ENCODE measurements around the gene BEND6. TPM values are rescaled to one million over a fixed set of nuclear protein-coding genes. Genes with fewer than 3 reads are reported as not detected.

BEND6 gene
- total and polyA plus RNA-seq, 2 experiments from 2014 or later = 24.6 to 25.1 TPM

- in situ Hi-C loops (cut with MboI) = no loop called here
These were observed 69.4 kb downstream of the BEND6 start for GRCh38 chr6:57024321-57024720.

GRCh38 chr6:57024775-57025174 is 69.9 kb downstream of the BEND6 start:
- in situ Hi-C loops (cut with MboI) = no loop called here

More at GRCh38 chr6:57024321-57024720, 69.4 kb downstream of the BEND6 start:
- H2AFZ ChIP-seq = no peak overlapping the region
- no peaks in the 10 kb centered on the region for H3K9me2 ChIP-seq (ENCODE audit: insufficient read depth)
- no peak for DNase-seq
- H3K79me2 ChIP-seq (ENCODE audit: insufficient read depth) = no peaks in the 10 kb centered on the region
- TF ChIP-seq EZH2phosphoT487 (IDR thresholded peaks at IDR 0.05; ENCODE audit: insufficient read depth, low read depth) (no peak), EZH2 (IDR thresholded peaks at IDR 0.05; ENCODE audit: insufficient read depth, poor library complexity, severe bottlenecking) (no peak)
- 62 to 81% methylated on average over 2 of the region's 2 CpGs for WGBS, 2 experiments (ENCODE audit: low coverage in 1 of 2, low lambda C conversion rate in 2 of 2, missing lambda C conversion rate in 2 of 2)
- no peaks in the 10 kb centered on the region for H3K27me3 ChIP-seq (replicated peaks; ENCODE audit: insufficient read depth)
- H3K36me3 ChIP-seq (ENCODE audit: low read depth) = 0 out of 2 replicates have a peak, but pooled peaks cover 7% of the 10 kb centered on the region
- H3K4me1 ChIP-seq (ENCODE audit: insufficient read depth) = no peaks in the 10 kb centered on the region
- no peak overlapping the region for H3K4me2 ChIP-seq (ENCODE audit: unreplicated experiment)
- no peak overlapping the region for H3K27ac ChIP-seq
- H4K20me1 ChIP-seq (ENCODE audit: insufficient read depth) = no peaks in the 10 kb centered on the region
- H3K9ac ChIP-seq = no peak overlapping the region
- no peak overlapping the region for H3K4me3 ChIP-seq
- no peaks in the 10 kb centered on the region for H3F3A ChIP-seq (ENCODE audit: insufficient read depth)
- no peaks in the 10 kb centered on the region for H3K9me3 ChIP-seq (ENCODE audit: low read depth)

GRCh38 chr6:57026001-57026400 is 71.1 kb downstream of the BEND6 start:
- no peak overlapping the region for H3K4me3 ChIP-seq
- no peaks in the 10 kb centered on the region for H4K20me1 ChIP-seq (ENCODE audit: insufficient read depth)
- H3K27ac ChIP-seq = no peak overlapping the region
- H3K27me3 ChIP-seq (replicated peaks; ENCODE audit: insufficient read depth) = no peaks in the 10 kb centered on the region
- H3K79me2 ChIP-seq (ENCODE audit: insufficient read depth) = no peaks in the 10 kb centered on the region
- H2AFZ ChIP-seq = no peak overlapping the region
- 0 out of 2 replicates have a peak, but pooled peaks cover 7% of the 10 kb centered on the region for H3K36me3 ChIP-seq (ENCODE audit: low read depth)
- TF ChIP-seq EZH2 (IDR thresholded peaks at IDR 0.05; ENCODE audit: insufficient read depth, poor library complexity, severe bottlenecking) (no peak), EZH2phosphoT487 (IDR thresholded peaks at IDR 0.05; ENCODE audit: insufficient read depth, low read depth) (no peak)
- in situ Hi-C loops (cut with MboI) = no loop called here
- no peak for DNase-seq
- no peaks in the 10 kb centered on the region for H3K9me2 ChIP-seq (ENCODE audit: insufficient read depth)
- H3F3A ChIP-seq (ENCODE audit: insufficient read depth) = no peaks in the 10 kb centered on the region
- no peaks in the 10 kb centered on the region for H3K9me3 ChIP-seq (ENCODE audit: low read depth)
- H3K4me1 ChIP-seq (ENCODE audit: insufficient read depth) = no peaks in the 10 kb centered on the region
- H3K9ac ChIP-seq = no peak overlapping the region
- WGBS, 2 experiments (ENCODE audit: low coverage in 1 of 2, low lambda C conversion rate in 2 of 2, missing lambda C conversion rate in 2 of 2) = 85 to 95% methylated on average over 1 of the region's 1 CpG
- H3K4me2 ChIP-seq (ENCODE audit: unreplicated experiment) = no peak overlapping the region

More at GRCh38 chr6:57024775-57025174, 69.9 kb downstream of the BEND6 start:
- Histone ChIP-seq H3K27ac (no peak overlapping the region), H3K36me3 (ENCODE audit: low read depth) (0 out of 2 replicates have a peak, but pooled peaks cover 7% of the 10 kb centered on the region), H3K4me1 (ENCODE audit: insufficient read depth) (no peaks in the 10 kb centered on the region), H3K9ac (no peak overlapping the region), H2AFZ (no peak overlapping the region), H3K9me3 (ENCODE audit: low read depth) (no peaks in the 10 kb centered on the region), H3F3A (ENCODE audit: insufficient read depth) (no peaks in the 10 kb centered on the region), H3K9me2 (ENCODE audit: insufficient read depth) (no peaks in the 10 kb centered on the region), H4K20me1 (ENCODE audit: insufficient read depth) (no peaks in the 10 kb centered on the region), H3K4me2 (ENCODE audit: unreplicated experiment) (no peak overlapping the region), H3K4me3 (no peak overlapping the region), H3K27me3 (replicated peaks; ENCODE audit: insufficient read depth) (no peaks in the 10 kb centered on the region), H3K79me2 (ENCODE audit: insufficient read depth) (no peaks in the 10 kb centered on the region)
- 83 to 87% methylated on average over 1 of the region's 1 CpG for WGBS, 2 experiments (ENCODE audit: low coverage in 1 of 2, low lambda C conversion rate in 2 of 2, missing lambda C conversion rate in 2 of 2)
- TF ChIP-seq EZH2phosphoT487 (IDR thresholded peaks at IDR 0.05; ENCODE audit: insufficient read depth, low read depth) = no peak
- no peak for TF ChIP-seq EZH2 (IDR thresholded peaks at IDR 0.05; ENCODE audit: insufficient read depth, poor library complexity, severe bottlenecking)
- no peak for DNase-seq

GRCh38 chr6:57027301-57027700 is 72.4 kb downstream of the BEND6 start:
- in situ Hi-C loops (cut with MboI) = no loop called here
- H3K79me2 ChIP-seq (ENCODE audit: insufficient read depth) = no peaks in the 10 kb centered on the region
- H3K4me2 ChIP-seq (ENCODE audit: unreplicated experiment) = no peak overlapping the region
- H3K9me3 ChIP-seq (ENCODE audit: low read depth) = no peaks in the 10 kb centered on the region
- no peaks in the 10 kb centered on the region for H3K9me2 ChIP-seq (ENCODE audit: insufficient read depth)
- H3K4me1 ChIP-seq (ENCODE audit: insufficient read depth) = no peaks in the 10 kb centered on the region
- no peak overlapping the region for H3K27ac ChIP-seq
- DNase-seq = no peak
- H2AFZ ChIP-seq = no peak overlapping the region
- H3K9ac ChIP-seq = no peak overlapping the region
- TF ChIP-seq EZH2 (IDR thresholded peaks at IDR 0.05; ENCODE audit: insufficient read depth, poor library complexity, severe bottlenecking) = no peak
- TF ChIP-seq EZH2phosphoT487 (IDR thresholded peaks at IDR 0.05; ENCODE audit: insufficient read depth, low read depth) = no peak
- no peaks in the 10 kb centered on the region for H3K27me3 ChIP-seq (replicated peaks; ENCODE audit: insufficient read depth)
- H3K36me3 ChIP-seq (ENCODE audit: low read depth) = 0 out of 2 replicates have a peak, but pooled peaks cover 7% of the 10 kb centered on the region
- WGBS, 2 experiments (ENCODE audit: low coverage in 1 of 2, low lambda C conversion rate in 2 of 2, missing lambda C conversion rate in 2 of 2) = 73% methylated on average over 3 of the region's 3 CpGs
- no peaks in the 10 kb centered on the region for H4K20me1 ChIP-seq (ENCODE audit: insufficient read depth)
- no peaks in the 10 kb centered on the region for H3F3A ChIP-seq (ENCODE audit: insufficient read depth)
- no peak overlapping the region for H3K4me3 ChIP-seq

GRCh38 chr6:57029213-57029612 is 74.3 kb downstream of the BEND6 start:
- 0 out of 2 replicates have a peak, but pooled peaks cover 7% of the 10 kb centered on the region for H3K36me3 ChIP-seq (ENCODE audit: low read depth)

More at GRCh38 chr6:57029213-57029612, 74.3 kb downstream of the BEND6 start:
- WGBS, 2 experiments (ENCODE audit: low coverage in 1 of 2, low lambda C conversion rate in 2 of 2, missing lambda C conversion rate in 2 of 2) = 94 to 95% methylated on average over 9 of the region's 9 CpGs
- H3K9me2 ChIP-seq (ENCODE audit: insufficient read depth) = no peaks in the 10 kb centered on the region
- no peak overlapping the region for H3K4me2 ChIP-seq (ENCODE audit: unreplicated experiment)
- H3K4me1 ChIP-seq (ENCODE audit: insufficient read depth) = no peaks in the 10 kb centered on the region
- in situ Hi-C loops (cut with MboI) = no loop called here
- DNase-seq = no peak
- H3K79me2 ChIP-seq (ENCODE audit: insufficient read depth) = no peaks in the 10 kb centered on the region
- H3F3A ChIP-seq (ENCODE audit: insufficient read depth) = no peaks in the 10 kb centered on the region
- TF ChIP-seq EZH2phosphoT487 (IDR thresholded peaks at IDR 0.05; ENCODE audit: insufficient read depth, low read depth) = no peak
- no peak for TF ChIP-seq EZH2 (IDR thresholded peaks at IDR 0.05; ENCODE audit: insufficient read depth, poor library complexity, severe bottlenecking)
- H3K9ac ChIP-seq = no peak overlapping the region
- no peaks in the 10 kb centered on the region for H3K27me3 ChIP-seq (replicated peaks; ENCODE audit: insufficient read depth)
- H3K4me3 ChIP-seq = no peak overlapping the region
- no peak overlapping the region for H2AFZ ChIP-seq
- no peak overlapping the region for H3K27ac ChIP-seq
- no peaks in the 10 kb centered on the region for H4K20me1 ChIP-seq (ENCODE audit: insufficient read depth)
- H3K9me3 ChIP-seq (ENCODE audit: low read depth) = no peaks in the 10 kb centered on the region

Data from GM23248 (cell line).